T-helper 2 cell treated with Interferon-gamma antibody and Interleukin-4, amounts not matched to agents 5 μg/mL and 100 μg/mL, for 36 hours (primary cell): ENCODE results near the gene APOL1.
"Not testable (repeated sequence)": the region's sequence is repeated elsewhere in the genome, so short reads cannot be mapped to it uniquely, and the experiment has no call there.

ENCODE experiments used
- DNase-seq: peaks from one replicate; pipeline ENCODE4 v3.0.0; 2021; ENCODE audit warnings: low spot score
- H3K27ac Mint-ChIP-seq: one replicate; pipeline ENCODE4 v1.8.0; 2021; ENCODE audit warnings: mild to moderate bottlenecking, mixed read lengths
- H3K27me3 Mint-ChIP-seq: one replicate; pipeline ENCODE4 v1.8.0; 2021; ENCODE audit warnings: low read depth, mixed read lengths
- H3K36me3 Mint-ChIP-seq: one replicate; pipeline ENCODE4 v1.8.0; 2021; ENCODE audit warnings: low read depth, mixed read lengths
- H3K4me1 Mint-ChIP-seq: one replicate; pipeline ENCODE4 v1.8.0; 2021; ENCODE audit warnings: low read depth, mixed read lengths
- H3K4me3 Mint-ChIP-seq: one replicate; pipeline ENCODE4 v1.8.0; 2022; ENCODE audit warnings: mild to moderate bottlenecking, moderate library complexity, mixed read lengths
- H3K9me3 Mint-ChIP-seq: one replicate; pipeline ENCODE4 v1.8.0; 2021; ENCODE audit warnings: mixed read lengths

Gene APOL1

DNA sequence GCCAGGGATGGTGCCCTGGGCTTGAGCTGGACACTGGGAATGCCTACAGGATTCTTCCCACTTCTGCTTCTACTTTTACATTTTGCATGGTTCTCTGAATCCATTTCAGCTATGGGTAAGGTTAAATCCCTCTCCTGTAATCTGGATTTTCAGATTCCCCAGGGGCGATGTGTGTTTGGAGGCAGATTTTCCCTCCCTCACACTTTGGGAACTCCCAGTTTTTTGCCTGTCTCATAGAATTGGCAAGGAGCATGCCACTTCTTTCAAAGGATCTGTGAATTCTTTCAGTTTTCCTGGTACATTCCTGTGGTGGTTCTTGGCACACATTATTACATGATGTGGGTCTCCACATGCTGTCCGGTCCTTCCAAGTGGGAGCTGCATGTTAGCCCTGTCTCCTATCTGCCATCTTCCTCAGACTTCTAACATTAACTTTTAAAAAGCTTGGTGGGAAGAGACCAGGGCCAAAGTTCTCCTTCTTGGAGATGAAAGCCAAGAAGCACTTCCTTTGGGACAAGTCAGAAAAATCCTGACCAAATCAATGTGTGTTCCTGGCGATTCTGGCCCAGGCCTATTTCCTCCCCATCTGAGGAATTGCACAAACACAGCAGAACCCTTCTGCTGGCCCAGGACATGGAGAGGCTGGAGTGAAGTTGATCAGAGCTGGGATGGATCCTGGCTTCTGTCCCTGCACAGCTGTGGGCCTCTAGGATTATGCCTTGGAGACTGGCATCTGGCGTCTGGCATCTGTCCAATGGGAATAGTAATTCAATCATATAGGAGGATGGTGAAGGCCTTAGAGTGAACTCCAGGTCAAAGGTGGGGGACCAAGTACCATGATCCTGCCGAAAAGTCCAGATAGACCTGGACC, 8.2 kb upstream of the APOL1 start:
- Mint-ChIP-seq H3K36me3 (peaks cover 2% of the 10 kb centered on the region), H3K4me1 (peaks cover 3% of the 10 kb centered on the region), H3K27ac (no peak overlapping the region), H3K9me3 (peaks cover 31% of the 10 kb centered on the region), H3K27me3 (peaks cover 2% of the 10 kb centered on the region), H3K4me3 (no peak overlapping the region)
- no peak for DNase-seq

DNA sequence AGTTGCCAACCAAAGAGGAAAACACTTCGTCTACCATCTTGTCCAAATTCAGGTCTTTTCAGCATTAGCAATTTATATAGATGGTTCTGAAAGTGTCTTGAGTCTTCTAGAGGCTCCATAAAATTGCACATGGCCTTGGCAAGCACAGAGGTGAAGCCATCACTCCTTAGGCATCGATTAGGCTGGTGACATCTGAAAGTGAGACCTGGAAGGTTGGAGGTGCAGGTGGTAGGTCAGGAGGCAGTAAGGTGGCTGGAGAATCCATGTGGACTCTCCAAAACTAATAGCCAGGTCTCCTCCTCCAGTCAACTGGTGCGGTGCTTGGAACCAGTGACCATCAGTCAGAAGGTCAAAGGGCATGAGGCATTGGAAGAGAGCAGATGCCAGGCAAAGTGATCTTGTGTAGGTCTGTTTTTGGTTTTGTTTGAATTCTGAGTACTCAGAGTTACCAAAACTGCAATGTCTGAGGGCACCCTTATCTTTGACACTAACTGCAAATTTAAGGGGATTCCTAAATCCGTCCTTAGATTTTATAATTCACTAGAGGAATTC, 7.1 kb upstream of the APOL1 start:
- no peak overlapping the region for H3K4me3 Mint-ChIP-seq
- peaks cover 31% of the 10 kb centered on the region for H3K9me3 Mint-ChIP-seq
- H3K4me1 Mint-ChIP-seq, result no peaks in the 10 kb centered on the region
- no peak overlapping the region for H3K27ac Mint-ChIP-seq
- peaks cover 2% of the 10 kb centered on the region for H3K36me3 Mint-ChIP-seq
- no peak for DNase-seq
- peaks cover 2% of the 10 kb centered on the region for H3K27me3 Mint-ChIP-seq

DNA sequence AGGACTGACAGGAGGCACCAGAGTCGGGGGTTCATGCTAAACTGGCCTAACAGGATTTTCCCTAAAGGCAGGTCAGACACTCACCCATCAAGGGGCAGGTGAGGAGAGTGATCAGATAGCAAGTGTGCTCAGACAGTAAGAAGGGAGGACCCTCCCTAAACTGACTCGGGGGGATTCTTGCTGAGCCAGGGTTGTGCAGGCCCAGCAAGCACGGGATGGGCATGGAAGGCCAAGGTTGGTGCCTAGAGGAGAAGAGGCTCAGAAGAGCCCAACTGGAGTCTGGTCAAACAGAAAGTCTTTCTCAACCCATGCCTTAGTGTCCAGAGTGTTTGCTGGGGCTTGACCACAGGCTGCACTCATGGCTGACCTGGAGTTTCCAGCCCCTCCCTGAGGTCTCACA, 6.2 kb upstream of the APOL1 start:
- DNase-seq, result no peak
- peaks cover 3% of the 10 kb centered on the region for H3K4me1 Mint-ChIP-seq
- H3K4me3 Mint-ChIP-seq, result no peak overlapping the region
- H3K9me3 Mint-ChIP-seq, result peaks cover 31% of the 10 kb centered on the region
- H3K27ac Mint-ChIP-seq, result no peak overlapping the region
- H3K27me3 Mint-ChIP-seq, result peaks cover 2% of the 10 kb centered on the region
- H3K36me3 Mint-ChIP-seq, result peaks cover 2% of the 10 kb centered on the region

DNA sequence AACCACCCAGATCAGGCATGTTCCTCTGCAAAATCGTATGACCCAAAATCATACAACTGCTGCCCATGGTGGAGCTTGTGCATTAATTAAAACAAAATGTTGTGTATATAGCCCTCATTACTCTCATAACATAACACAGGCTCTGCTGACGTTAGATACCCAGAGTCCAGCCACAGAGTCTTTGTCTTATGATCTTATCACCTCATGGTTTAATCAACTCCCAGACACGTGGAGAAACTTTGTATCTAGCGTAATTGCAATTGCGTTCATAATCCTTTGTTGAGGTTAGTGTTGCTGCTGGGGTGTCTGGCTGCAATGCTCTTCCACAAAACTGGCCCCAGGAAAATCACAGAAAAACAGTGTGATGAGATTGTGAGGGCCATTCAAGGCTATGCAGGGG, 5.0 kb upstream of the APOL1 start:
- DNase-seq, result no peak
- H3K27ac Mint-ChIP-seq, result no peak overlapping the region
- H3K4me1 Mint-ChIP-seq, result peaks cover 11% of the 10 kb centered on the region
- peaks cover 24% of the 10 kb centered on the region for H3K9me3 Mint-ChIP-seq
- no peaks in the 10 kb centered on the region for H3K36me3 Mint-ChIP-seq
- no peak overlapping the region for H3K4me3 Mint-ChIP-seq
- H3K27me3 Mint-ChIP-seq, result peaks cover 2% of the 10 kb centered on the region

DNA sequence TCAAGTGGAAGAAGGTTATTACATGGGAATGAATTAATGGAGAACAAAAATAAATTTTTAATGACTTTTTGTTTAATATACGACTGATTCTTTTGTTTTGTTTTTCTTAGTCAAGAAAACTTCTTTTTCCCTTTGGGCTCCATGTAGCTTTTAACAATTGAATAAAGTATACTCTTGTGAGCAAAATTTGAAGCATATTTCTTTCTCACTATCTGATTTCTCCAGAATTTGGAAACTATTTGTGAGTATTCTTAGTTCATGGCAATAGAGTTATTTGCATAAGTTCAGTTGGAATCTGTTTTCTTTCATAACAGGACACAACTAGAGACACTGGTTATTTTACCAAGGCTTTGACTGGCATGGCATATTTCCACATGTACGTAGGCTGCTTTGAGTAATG, 3.8 kb upstream of the APOL1 start:
- Mint-ChIP-seq H3K27ac (no peak overlapping the region), H3K4me3 (no peak overlapping the region), H3K27me3 (no peaks in the 10 kb centered on the region), H3K36me3 (peaks cover 7% of the 10 kb centered on the region), H3K4me1 (peaks cover 17% of the 10 kb centered on the region), H3K9me3 (peaks cover 17% of the 10 kb centered on the region)
- no peak for DNase-seq

DNA sequence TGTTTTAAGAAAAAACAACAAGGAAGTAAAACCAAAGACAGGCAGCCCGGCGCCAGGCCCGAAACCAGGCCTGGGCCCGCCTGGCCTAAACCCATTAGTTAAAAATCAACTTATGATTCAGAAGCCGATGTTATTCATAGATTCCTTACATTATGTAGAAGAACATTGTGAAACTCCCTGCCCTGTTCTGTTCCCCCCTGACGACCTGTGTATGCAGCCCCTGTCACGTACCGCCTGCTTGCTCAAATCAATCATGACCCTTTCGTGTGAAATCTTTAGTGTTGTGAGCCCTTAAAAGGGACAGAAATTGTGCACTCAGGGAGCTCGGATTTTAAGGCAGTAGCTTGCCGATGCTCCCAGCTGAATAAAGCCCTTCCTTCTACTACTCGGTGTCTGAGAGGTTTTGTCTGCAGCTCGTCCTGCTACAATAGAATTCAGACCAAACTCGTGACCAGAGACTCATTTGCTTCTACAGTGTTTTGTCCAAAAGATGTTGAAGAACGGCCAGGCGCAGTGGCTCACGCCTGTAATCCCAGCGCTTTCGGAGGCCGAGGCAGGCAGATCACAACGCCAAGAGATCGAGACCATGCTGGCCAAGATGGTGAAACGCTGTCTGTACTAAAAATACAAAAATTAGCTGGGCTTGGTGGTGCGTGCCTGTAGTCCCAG, 2.5 kb upstream of the APOL1 start:
- not testable (repeated sequence) for H3K36me3 Mint-ChIP-seq, H3K4me3 Mint-ChIP-seq, H3K27ac Mint-ChIP-seq, H3K27me3 Mint-ChIP-seq, DNase-seq
- peaks cover 22% of the 10 kb centered on the region for H3K4me1 Mint-ChIP-seq
- peaks cover 17% of the 10 kb centered on the region for H3K9me3 Mint-ChIP-seq

DNA sequence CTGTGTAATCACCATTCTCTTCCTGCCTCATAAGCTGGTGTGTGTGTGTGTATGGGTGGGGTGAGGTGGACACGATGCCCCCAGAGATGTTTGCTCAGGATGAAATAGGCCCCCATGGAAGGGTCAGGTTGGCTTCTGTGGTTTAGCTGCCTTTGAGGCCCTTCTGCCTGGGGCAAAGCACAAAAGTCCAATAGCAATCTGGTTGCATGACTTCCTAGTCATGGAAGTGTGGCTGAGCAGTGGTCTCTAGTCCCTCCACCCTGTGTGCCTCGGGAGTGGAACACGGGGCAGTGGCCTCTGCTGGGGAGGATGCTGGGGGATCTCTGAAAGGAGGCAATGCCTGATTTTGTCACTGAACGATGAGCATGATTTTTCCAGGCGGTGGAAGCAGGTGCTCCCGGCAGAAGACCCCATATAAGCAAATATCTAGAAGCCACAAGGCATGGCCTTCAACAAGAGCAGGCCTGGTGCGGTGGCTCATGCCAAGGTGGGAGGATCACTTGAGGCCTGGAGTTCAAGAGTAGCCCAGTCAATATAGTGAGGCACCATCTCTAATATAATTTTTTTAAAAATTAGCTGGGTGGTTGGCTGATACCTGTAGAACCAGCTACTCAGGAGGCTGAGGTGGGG, 839 bp upstream of the APOL1 start:
- peaks cover 13% of the 10 kb centered on the region for H3K36me3 Mint-ChIP-seq
- peak overlapping the region; percentile 96 for H3K4me3 Mint-ChIP-seq
- not testable (repeated sequence) for H3K27me3 Mint-ChIP-seq, DNase-seq
- H3K27ac Mint-ChIP-seq, result peak overlapping the region; percentile 91
- H3K9me3 Mint-ChIP-seq, result peaks cover 17% of the 10 kb centered on the region
- H3K4me1 Mint-ChIP-seq, result peaks cover 36% of the 10 kb centered on the region

DNA sequence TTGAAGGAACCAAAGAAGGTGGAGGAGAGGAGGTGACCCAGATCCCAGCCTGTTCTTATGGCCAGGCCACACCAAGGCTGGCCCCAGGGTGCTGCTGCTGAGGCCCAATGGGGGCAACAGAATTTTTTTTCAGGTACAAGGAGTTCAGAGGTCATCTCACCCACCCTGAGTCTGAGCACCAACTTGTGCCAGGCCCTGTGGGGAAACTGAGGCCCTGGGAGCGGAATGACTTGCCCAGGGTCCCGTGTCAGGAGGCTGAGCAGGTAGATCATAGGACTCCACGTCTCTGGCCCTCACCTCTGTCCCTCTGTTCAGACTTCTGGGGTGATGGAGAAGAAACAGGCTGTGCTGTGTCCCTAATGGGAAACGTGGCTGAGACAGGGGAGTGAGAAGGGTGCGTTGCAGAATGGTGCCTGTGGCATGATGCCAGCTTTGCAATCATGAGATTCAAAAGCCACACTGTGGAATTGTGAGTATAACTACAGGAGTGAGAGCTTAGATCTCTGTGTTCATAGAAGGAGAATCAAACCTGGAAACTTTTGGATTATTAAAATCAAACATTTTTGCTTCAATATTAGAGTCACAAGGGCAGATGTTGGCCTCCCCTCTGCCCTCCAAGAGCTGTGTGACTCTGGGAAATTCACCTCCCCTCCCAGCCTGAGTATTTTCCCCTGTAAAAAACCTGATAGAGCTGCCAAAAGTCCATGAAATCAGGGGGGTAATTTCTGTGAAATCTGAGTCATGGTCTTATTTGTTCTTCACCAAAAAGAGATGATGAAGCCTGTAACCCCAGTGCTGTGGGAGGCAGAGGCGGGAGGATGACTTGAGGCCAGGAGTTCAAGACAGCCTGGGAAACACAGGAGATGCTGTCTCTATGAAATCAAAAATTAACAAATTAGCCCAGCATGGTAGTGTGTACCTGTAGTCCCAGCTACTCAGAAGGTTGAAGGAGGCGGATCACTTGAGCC, 874 bp downstream of the APOL1 start:
- DNase-seq, result peak; percentile 46

DNA sequence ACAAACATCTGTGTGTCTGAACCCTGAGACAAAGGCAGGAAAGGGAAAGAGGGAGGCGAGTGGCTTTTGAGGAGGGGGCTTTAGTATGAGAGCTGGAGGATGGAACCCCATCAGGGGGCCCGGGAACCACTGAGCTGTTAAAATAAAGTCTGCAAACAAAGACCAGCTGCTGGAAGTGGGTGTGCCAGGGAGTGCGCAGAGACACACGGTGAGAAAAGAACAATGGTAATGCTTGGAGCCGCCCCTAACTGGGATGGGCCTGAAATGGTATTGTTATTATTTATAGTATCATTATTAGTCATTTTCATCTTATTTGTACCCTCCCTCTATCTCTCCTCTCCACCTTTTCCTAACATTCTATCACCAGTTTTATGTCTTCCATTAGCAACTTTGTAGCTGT, 2.6 kb downstream of the APOL1 start:
- not testable (repeated sequence) for DNase-seq, H3K27me3 Mint-ChIP-seq, H3K9me3 Mint-ChIP-seq
- Mint-ChIP-seq H3K4me3 (peak overlapping the region; percentile 64), H3K27ac (peak overlapping the region; percentile 51), H3K4me1 (peaks cover 58% of the 10 kb centered on the region), H3K36me3 (peaks cover 36% of the 10 kb centered on the region)

More for the DNA sequence above, 874 bp downstream of the APOL1 start:
- Mint-ChIP-seq H3K36me3 (peaks cover 24% of the 10 kb centered on the region), H3K9me3 (peaks cover 5% of the 10 kb centered on the region), H3K4me3 (peak overlapping the region; percentile 96), H3K27me3 (no peaks in the 10 kb centered on the region), H3K4me1 (peaks cover 50% of the 10 kb centered on the region), H3K27ac (peak overlapping the region; percentile 91)

DNA sequence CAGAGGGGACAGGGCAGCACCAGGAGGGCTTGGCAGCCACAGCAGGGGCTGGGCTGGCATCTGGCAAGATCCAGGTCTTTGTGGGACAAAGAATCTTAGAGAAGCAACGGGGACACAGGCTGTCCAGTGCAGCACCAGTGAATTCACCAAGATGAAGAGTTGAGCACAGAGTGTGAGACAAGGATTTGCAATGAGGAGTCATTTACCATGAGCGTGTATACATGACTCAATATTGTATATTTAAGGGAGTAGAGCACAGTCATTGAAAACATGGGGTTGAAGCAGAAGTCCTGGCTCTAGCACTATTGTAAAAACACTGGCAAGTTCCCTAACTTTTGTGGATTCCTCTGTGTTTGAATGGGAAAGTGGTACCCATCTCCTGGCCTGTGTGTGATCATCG, 3.5 kb downstream of the APOL1 start:
- Mint-ChIP-seq H3K27me3 (no peaks in the 10 kb centered on the region), H3K27ac (peak overlapping the region; percentile 51), H3K36me3 (peaks cover 39% of the 10 kb centered on the region), H3K4me1 (peaks cover 58% of the 10 kb centered on the region), H3K9me3 (no peaks in the 10 kb centered on the region), H3K4me3 (peak overlapping the region; percentile 64)
- DNase-seq, result no peak

DNA sequence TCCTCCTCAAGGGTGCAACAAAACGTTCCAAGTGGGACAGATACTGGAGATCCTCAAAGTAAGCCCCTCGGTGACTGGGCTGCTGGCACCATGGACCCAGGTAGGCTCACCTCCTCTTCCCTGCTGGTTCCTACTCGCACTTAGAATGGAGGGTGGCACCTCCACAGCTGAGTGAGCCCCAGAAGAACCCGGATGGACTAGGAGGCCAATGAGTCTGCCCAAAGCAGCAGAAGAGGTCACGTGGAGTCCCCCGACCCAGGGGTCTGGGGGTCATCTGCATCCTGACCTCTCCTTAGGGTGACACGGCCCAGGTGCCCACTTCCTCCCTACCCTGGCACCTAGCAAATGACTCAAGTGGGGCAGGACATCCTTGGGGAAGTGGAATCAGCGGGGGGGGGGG, 4.4 kb downstream of the APOL1 start:
- peaks cover 46% of the 10 kb centered on the region for H3K36me3 Mint-ChIP-seq
- peak overlapping the region; percentile 32 for H3K27ac Mint-ChIP-seq
- no peaks in the 10 kb centered on the region for H3K27me3 Mint-ChIP-seq
- DNase-seq, result no peak
- H3K4me3 Mint-ChIP-seq, result no peak overlapping the region
- H3K4me1 Mint-ChIP-seq, result peaks cover 54% of the 10 kb centered on the region
- H3K9me3 Mint-ChIP-seq, result no peaks in the 10 kb centered on the region

DNA sequence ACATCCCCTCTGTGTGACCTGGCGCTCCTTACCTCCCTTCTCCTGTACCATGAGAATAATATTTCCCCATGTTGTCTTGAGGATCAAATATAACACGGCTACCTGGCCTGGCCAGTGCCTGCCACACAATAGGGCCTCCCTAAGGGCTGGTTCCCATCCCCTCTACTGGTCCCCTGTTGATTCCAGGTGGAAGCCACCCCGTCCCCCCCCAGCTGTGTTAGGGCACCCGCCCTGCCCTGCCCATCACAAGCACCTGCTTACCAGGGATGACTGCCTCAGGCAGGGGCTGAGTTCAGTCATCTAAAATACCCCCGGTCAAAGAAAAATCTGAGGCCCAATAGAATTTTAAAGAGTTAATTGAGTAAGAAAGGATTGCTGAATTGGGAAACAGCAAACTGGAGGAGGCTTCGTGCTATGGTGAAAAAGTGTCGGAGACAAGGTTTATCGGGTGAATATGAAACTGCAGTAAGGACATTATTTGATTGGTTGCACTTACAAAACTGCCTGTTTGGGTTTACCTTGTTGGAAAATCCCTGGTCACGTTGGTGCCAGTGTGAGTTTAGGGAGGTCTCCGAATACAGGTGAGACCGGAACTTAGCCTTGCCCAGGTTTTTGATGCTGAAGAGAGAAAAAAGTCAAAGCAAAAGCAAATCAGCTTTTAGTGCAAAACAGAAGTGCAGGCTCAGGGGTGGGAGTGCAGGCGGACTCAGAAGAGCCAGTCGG, 5.2 kb downstream of the APOL1 start:
- Mint-ChIP-seq H3K9me3 (no peaks in the 10 kb centered on the region), H3K27me3 (no peaks in the 10 kb centered on the region), H3K4me1 (peaks cover 47% of the 10 kb centered on the region), H3K36me3 (peaks cover 51% of the 10 kb centered on the region), H3K27ac (peak overlapping the region; percentile 88), H3K4me3 (peak overlapping the region; percentile 62)
- DNase-seq, result no peak
